ENCODE data around the gene CYB5R2.

Gene CYB5R2

DNA sequence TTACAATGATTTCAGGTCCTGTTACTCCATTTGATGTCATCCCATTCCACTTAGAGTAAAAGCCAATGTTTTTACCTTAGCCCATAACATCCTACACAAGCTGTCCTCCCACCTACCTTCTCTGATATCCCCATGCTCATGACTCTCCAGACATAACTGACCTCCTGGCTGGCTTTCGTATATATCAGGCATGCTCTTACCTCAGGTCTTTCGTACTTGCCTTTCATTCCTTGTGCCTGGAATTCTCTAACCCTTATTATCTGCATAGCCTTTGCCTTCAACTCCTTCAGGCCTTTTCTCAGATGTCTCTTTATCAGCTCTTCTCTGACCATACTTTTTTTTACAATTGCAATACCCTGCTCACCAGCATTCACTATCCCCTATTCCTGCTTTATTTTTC, 10.3 kb upstream of the CYB5R2 start:
- TF ChIP-seq, protein P1, sequence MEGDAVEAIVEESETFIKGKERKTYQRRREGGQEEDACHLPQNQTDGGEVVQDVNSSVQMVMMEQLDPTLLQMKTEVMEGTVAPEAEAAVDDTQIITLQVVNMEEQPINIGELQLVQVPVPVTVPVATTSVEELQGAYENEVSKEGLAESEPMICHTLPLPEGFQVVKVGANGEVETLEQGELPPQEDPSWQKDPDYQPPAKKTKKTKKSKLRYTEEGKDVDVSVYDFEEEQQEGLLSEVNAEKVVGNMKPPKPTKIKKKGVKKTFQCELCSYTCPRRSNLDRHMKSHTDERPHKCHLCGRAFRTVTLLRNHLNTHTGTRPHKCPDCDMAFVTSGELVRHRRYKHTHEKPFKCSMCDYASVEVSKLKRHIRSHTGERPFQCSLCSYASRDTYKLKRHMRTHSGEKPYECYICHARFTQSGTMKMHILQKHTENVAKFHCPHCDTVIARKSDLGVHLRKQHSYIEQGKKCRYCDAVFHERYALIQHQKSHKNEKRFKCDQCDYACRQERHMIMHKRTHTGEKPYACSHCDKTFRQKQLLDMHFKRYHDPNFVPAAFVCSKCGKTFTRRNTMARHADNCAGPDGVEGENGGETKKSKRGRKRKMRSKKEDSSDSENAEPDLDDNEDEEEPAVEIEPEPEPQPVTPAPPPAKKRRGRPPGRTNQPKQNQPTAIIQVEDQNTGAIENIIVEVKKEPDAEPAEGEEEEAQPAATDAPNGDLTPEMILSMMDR (IDR thresholded peaks at IDR 0.05; ENCODE audit: low read length, missing control alignments): no peak
- no peak for DNase-seq (ENCODE audit: low read depth)
- no peak overlapping the region for H3K4me3 ChIP-seq (replicated peaks; ENCODE audit: low read depth, low read length)

DNA sequence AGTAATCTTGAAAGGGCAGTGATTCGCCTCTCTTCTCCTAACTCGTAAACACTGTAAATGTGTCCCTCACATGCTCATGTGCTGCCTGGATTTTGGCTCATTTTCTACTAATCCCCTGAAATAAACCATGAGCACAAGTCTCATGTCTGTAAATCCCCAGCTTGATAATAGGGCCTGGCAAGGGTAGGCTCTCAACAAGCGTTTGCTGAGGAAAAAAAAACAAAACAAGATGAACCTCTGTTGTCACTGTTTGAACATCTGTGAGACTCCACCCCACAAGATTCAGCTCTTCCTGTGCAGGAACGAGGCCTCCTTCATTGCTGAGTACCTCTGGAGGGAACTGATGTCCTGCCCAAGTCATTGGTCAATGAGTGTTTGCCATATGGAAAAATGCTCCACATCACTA, 4.5 kb upstream of the CYB5R2 start:
- TF ChIP-seq, protein P1 (IDR thresholded peaks at IDR 0.05; ENCODE audit: low read length, missing control alignments): no peak
- no peak overlapping the region for H3K4me3 ChIP-seq (replicated peaks; ENCODE audit: low read depth, low read length)
- no peak for DNase-seq (ENCODE audit: low read depth)

DNA sequence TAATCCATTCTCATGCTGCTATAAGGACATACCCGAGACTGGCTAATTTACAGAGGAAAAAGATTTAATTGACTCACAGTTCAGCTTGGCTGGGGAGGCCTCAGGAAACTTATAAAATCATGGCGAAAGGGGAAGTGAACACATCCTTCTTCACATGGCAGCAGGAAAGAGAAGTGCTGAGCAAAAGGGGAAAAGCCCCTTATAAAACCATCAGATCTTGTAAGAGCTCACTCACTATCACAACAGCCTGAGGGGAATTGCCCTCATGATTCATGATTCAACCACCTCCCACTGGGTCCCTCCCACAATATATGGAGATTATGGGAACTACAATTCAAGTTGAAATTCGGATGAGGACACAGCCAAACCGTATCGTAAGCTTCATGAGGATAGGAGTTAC, 3.8 kb upstream of the CYB5R2 start:
- peak; percentile 46 for DNase-seq (ENCODE audit: low read depth)

GRCh38 chr11:7675631-7676030, 2.3 kb upstream of the CYB5R2 start:
- TF ChIP-seq, protein P1 (IDR thresholded peaks at IDR 0.05; ENCODE audit: low read length, missing control alignments): no peak
- DNase-seq (ENCODE audit: low read depth): no peak
- no peak overlapping the region for H3K4me3 ChIP-seq (replicated peaks; ENCODE audit: low read depth, low read length)

More for the DNA sequence above, 3.8 kb upstream of the CYB5R2 start:
- no peak overlapping the region for H3K4me3 ChIP-seq (replicated peaks; ENCODE audit: low read depth, low read length)
- TF ChIP-seq, protein P1 (IDR thresholded peaks at IDR 0.05; ENCODE audit: low read length, missing control alignments): no peak

DNA sequence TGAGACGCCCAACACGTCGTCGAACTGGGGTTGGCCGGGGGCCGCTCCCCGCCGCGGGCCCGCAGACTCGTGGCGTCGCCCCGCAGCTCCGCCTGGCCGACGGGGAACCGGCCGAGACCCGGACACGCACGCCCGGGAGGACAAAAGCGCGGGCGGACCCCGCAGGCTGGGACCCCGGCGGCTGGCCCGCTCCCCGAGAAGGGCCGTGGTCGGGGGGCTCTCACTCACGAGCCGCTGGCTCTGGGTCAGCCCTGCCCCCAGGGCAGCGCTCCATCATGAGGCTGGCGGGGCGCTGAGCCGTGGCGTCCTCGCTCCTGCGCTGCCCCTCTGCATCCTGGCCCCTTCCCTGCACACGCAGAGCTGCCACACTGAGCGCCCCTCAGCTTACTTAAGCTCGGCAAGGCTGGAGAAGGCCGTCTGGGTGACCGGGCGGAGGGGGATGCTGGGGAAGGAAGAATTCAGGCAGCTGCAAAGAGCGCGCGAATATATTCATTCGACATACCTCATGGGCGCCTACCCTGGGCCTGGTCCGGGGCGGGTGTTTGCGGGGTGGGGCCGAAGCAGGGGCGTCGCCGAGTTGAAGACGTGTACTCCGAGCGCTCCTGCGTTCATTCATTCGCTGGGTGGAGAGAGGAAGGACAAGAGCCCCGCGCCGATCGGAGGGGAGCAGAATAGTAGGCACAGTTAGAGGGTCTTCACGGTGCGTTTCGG, 579 bp upstream of the CYB5R2 start:
- H3K4me3 ChIP-seq (replicated peaks; ENCODE audit: low read depth, low read length): peak overlapping the region; percentile 55
- TF ChIP-seq, protein P1 (IDR thresholded peaks at IDR 0.05; ENCODE audit: low read length, missing control alignments): no peak
- DNase-seq (ENCODE audit: low read depth): no peak

DNA sequence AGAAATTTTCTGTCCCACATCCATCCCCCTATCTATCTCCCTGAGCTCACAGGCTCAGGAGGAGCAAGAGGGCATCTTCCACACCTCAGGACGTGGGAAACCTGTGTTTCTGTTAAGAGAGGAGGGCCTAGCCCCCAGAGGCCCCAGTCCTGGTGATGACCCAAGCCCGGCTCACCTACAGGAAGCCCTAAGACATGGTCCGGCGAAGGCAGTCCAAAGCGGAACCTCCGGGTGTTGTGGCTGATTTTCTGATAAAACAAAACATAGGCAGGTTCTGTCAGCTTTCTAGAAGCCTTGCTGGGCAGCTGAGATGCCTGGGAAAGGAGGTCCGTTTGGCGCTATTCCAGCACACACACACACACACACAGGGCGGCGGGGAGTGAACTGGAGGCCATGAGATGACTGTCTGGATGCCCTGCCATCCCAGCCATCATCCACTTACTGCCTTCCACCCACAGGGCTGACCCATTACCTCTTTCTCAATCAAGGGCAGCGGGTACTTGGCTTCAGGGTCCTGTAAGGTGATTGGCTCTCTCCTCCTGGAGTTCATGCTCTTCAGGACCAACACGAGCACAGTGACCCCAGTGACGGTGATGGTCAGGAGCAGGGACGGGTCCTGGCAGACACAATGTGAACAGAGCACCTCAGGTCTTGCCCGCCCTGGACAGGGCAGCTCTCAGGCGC, 882 bp downstream of the CYB5R2 start:
- no peak overlapping the region for H3K4me3 ChIP-seq (replicated peaks; ENCODE audit: low read depth, low read length)
- TF ChIP-seq, protein P1 (IDR thresholded peaks at IDR 0.05; ENCODE audit: low read length, missing control alignments): no peak
- no peak for DNase-seq (ENCODE audit: low read depth)
